ENCODE results near the gene NFASC.

- TF ChIP-seq CTCF (IDR thresholded peaks at IDR 0.05) = no peak
- TF ChIP-seq POLR2A (IDR thresholded peaks at IDR 0.05) = no peak
These were observed 102.8 kb downstream of the NFASC start for GRCh38 chr1:204973449-204973848.

All from adrenal gland (tissue), 5 donors.